Stimulated activated naive CD4-positive, alpha-beta T cell (primary cell): Measurements from ENCODE around the gene PHKA2.

Experiments
- DNase-seq, 6 experiments: peaks; one replicate each; lab custom pipeline; 2025; lab: John Stamatoyannopoulos, UW

Gene PHKA2

DNA sequence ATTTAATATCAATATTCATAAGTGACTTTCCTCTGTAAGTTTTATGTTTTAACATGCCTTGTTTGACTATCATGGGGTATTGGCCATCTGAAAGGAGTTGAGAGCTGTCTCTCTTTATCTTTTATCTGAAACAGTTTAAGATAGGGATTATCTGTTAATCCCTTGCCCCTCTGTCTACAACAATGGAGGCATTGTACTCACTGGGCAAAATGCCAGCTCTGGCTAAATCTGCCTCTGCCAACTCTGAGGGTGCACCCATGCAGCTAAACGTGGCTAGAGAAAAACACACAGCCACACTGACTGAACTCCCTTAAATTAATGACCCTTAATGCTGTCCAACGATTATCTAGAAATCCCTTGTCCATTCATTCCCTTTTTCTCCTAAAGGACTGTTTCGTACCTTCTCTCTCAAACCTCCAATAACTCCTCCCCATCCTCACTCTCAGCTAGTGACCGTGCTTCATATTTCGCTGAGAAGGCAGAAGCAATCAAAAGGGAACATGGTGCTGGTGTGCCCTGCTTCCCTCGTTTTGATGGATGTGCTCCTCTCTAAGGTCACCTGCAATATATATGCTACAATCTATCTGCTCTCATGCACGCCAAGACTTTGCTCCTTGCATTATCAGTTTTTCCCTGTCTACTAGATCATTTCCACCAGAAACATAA, 10.3 kb downstream of the PHKA2 start:
- DNase-seq: no peak

DNA sequence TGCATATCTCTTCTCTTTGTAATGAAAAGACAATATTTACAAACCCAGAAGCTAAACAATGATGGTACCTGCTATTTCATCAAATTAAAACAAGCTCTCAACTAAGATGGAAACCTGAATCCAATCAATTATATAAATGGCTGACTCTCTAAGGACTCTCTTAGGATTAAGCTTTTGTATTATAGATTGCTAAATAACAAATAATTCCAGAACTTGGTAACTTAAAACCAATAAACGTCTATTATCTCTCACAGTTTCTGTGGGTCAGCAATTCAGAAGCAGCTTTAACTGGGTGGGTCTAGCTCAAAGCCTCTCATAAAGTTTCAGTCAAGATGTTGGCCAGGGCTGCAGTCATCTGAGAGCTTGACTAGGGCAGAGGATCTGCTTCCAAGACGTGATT, 12.4 kb downstream of the PHKA2 start:
- DNase-seq: no peak

DNA sequence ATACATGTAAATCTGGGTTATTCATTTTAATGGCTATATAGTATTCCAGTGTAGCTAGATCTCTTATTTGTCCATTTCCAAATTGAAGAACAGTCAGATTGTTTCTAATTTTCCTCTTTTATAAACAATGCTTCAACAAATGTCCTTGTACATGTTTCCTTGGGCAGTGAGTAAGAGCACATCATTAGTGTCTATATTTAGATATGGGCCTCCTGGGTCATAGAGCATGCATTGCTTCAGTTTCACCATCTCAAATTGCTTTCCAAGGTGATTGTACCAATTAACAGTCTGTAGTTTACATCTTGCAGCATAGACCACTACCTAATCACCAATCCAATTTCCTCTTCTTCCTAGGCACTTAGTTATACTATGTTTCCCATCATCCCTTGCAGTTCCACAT, 13.4 kb downstream of the PHKA2 start:
- no peak for DNase-seq

DNA sequence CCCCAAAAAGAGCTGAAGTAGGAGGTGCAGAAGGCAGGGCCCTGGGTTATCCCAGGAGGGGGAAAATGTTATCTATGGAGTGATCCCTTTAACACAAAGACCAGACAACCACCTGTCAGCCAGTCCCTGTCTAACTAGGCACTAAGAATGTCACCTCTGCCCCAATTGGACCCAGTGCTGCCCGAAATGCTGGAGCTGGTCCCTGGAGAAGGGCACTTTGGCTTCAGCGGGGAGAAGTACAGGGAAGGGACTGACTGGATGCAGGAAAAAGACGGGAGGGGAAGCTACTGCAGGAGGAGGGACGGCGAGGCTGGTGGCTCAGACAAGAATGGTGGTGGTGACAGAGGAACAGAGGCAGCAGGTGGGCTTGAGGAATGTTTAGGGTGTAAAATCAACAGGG, 17.3 kb downstream of the PHKA2 start:
- DNase-seq: no peak

DNA sequence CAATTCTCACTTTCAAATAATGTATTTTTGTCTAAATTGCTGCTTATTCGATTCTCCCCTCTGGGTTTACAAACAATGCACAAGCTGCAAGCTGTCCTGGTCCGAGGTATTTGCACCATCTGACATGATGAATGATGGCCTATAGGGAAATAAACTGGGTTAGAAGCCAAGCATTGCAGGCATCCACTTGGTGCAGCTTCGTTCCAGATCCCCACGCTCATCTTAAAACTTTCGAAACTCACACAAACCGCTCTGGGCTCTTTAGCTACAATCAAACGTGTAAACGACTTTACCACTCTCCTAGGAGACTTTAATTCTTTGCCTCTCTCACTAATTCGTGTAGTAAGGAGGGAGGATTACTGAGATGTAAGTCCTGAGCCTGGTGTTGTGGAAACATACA, 19.0 kb downstream of the PHKA2 start:
- no peak for DNase-seq

DNA sequence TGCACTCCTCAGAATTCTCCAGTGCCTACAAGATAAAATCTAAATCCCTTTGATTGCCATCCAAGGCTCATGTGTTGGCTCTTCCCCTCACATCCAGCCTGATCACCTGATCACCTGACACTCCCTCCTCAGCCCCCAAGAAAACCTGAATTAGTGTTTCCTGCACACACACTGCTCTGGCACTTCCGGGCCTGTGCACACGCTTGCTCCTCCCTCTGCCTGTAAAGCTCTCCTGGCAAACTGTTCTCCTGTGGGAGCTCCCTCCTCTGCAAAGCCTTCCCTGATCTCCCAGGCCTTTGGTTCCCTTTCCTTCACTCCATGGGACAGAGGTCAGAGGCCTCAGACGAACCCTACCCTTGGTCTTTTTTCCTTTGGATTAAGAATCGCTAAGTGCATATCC, 19.9 kb downstream of the PHKA2 start:
- no peak for DNase-seq

DNA sequence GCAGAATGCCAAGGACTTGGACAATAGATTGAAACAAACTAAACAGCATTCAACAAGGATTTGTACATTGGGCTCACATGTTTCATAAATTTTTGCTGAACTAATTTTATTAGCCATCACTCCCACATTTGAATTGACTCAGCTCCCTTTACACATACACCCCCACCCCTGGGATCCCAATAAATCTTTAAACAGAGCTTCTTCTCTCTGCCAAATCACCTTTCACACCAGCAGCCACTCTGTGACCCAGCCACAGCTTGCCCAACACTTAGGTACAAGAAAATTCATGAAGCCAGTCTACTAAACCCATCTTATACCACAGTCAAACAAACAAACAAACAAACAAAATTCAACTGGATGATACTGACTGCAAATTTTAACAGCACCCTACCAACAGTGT, 21.6 kb downstream of the PHKA2 start:
- DNase-seq: no peak

DNA sequence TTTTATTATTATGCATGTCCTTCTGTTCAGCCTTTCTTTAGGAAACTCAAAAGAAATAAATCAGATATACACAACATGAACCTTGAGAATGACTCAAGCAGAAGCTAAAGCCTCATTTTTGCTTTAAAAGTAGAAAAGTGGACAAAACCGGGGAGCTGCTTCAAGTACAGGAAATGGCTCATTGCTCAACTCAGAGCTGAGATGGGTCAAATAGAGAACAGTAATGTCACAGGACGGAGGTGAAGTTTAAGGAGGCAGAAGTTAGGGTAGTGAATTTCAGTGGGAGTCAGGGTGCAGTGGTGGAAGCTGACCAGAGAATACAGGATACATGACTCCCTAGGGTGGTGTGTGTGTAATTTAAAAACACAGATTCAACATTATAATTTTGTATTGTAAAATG, 22.2 kb downstream of the PHKA2 start:
- DNase-seq: no peak

DNA sequence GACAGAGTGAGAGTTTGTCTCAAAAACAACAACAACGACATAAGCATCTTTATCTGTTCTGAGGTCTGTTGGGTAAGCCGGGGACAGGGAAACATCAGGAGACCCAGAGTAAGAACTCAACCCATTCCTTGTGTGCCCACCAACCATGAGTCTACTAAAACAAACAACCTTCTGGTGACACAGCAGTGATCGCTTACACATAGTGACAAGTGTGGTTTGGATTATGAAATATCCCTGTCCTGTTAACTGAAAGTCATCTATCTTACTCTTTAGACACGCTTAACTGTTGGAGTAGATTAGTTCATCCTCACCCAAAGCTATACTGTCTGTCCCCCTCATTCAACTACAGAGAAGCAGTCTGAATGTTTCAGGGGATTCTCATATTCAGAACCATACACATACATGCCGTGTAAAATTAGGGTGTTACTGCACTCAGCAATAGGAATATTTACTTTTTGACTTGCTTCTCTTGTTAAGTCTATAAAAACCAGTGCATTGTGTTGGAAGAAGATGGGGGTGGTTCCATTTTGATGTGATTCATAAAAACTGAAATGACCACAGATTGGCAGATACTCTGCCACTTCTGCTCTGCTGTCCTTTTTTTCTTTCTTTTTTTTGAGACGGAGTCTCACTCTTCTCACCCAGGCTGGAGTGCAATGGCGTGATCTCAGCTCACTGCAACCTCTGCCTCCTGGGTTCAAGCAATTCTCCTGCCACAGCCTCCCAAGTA, 27.4 kb downstream of the PHKA2 start:
- DNase-seq: no peak

DNA sequence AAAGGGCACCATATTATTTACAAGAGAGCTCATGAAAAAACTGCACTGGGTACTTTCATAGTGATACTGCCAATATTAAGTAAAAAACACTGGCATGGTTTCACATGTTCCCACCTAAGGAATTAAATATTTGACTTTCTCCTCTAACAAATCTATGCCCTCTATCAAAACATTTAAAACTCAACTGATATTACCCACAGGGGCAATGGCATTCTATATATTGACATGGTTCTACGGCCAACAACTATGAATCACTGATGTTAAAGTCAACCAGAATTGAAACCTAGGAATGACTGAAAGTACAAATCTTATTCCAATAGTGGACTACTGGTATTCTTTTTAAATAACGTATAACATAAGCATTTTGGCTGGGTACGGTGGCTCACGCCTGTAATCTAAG, 28.2 kb downstream of the PHKA2 start:
- DNase-seq: no peak

DNA sequence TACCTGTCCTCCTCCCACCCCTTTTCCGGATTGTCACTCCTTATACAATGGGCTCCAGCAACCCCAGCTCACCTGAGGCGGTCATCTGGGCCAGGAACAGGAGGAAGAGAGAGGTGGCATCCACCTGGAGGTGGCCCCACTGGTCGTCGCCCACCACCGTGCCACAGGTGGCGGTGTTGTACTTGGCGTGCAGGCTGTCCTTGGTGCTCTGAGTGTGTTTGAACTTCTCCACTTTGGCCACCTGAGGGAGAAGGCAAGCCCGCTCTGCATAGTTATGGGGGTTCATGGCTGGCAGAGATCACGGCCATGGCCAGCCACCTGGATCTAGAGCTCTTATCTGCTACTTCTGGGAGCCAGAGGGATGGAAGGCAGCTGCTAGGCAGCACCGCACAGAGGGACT, 32.9 kb downstream of the PHKA2 start:
- no peak for DNase-seq

DNA sequence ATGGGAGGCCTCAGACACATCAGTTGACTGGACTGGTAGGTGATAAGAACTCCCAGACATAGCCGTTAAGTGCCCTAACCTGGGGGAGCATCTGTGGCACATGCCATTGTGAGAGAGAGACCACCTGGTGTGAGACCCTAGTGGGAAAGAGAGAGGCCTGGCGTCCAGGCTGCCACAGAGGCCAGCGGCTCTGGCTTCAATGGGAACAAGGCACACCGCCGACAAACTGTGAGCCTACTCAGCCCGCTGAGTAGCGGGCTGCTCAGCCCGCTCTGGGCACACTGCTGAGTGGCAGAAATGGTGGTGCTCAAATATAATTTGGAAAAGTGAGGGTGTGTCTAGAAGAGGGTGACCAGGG, 34.0 kb downstream of the PHKA2 start:
- no peak for DNase-seq

DNA sequence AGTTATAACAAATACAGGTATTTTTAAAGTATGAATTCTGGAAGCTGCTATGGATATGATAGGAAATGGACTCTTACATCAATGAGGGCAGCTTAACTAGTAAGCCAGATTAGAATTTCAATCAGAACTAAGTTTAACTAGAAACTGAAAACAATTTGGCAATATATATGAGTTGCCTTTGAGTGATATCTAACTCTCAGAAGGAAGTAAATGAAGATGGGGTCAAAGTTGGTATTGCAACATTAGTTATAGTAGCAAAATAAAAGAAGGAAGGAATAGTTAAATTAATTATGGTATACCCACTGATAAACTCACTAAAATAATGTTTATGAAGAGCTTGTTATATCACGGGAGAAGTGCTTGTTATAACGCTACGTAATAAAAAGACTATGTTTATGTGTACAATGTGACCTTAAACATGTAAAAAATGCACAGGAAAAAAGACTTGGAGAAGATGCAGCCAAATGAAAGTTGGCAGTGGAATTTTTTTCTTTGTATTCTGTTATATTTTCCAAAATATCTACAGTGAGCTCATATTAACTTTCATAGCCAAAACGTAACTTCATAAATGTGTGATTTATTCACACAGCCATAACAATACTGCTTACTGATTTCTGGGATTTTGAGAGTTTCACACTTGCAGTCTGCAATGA, 34.5 kb downstream of the PHKA2 start:
- DNase-seq: no peak

DNA sequence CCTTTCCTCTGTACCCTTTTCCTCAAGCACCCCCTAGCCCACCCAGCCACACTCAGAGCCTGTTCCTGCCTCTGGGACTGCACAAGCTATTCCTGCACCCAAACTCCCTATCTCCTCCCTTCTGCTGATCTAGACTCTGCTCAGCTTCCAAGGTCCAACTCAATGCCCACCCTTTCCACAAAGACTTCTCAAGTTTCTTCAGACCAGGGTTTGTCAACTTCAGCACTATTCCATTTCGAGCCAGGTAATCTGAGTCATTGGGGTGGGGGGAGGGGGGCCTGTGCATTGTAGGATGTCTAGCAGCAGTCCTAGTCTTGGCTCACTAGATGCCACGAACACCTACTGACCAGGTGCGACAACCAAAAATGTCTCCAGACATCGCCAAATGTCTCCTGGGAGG, 37.3 kb downstream of the PHKA2 start:
- DNase-seq: no peak

DNA sequence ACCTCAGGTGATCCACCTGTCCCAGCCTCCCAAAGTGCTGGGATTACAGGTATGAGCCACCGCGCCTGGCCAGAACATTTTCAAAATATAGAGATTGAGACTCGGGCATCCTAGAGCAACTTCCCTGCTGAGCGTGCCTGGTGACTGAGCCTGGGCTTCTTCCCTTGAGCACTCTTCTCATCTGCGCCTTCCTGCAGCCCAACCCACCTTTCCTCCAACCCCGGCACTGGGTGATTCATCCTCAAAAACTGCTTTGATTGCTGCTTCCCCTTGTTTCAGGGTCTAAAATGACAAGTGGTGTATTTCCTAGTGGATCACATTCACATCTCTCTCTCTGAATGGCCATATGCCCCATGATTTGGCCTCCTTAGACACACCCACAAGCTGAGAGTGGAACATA, 37.8 kb downstream of the PHKA2 start:
- DNase-seq: no peak

DNA sequence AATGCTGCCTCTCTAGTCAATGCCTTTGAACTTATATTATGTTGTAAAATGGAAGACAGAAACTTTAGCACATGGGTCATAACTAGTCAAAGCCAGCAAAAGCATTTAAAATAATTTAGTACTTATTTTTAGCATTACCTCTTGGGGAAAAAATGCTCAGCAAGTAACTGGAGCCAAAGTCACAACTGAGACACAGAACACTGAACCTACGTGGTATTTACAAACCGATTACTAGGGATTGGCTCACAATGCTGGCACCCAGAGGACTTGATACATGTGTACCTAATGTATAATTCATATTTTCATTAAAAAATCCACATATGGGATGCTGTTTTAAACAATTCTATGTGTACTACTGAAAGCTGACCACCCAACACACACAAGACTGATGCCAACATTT, 38.4 kb downstream of the PHKA2 start:
- no peak for DNase-seq

DNA sequence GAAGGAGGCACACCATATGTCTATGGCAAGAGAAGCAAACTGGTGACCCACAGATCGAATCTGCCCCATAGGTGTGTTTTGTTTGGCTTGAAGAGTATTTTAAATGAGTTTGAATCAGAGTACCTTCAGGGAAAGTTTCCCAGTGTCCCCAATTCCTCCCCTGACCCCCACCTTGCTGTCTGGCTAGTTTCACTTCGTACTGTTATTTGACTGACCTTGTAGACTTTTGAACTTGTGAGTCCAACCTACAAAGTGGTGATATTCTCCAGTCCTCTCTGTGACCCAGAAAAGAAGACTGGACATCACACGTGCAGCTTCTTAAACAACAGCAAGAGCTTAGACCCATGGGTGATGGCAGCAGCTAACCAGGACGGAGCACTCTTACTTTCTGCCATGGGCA, 39.4 kb downstream of the PHKA2 start:
- DNase-seq: no peak

DNA sequence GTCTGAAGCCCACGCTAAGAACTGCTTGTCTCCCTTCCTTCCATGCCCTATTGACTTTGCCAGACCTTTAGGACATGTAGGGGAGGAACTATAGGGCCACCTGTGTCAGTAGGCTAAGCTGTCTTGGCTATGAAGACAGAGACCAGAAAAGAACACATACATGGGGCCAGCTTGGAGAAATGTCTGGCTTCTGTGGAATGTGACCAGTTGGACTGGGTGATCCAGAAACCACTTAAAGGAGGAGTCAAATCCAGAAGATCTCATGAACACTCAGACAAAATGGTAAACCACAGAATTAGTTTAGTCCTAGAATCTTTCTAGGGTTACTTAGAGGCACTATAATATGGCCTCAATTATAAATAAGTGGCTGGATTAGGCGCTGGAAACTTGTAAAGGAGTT, 42.0 kb downstream of the PHKA2 start:
- DNase-seq: no peak

DNA sequence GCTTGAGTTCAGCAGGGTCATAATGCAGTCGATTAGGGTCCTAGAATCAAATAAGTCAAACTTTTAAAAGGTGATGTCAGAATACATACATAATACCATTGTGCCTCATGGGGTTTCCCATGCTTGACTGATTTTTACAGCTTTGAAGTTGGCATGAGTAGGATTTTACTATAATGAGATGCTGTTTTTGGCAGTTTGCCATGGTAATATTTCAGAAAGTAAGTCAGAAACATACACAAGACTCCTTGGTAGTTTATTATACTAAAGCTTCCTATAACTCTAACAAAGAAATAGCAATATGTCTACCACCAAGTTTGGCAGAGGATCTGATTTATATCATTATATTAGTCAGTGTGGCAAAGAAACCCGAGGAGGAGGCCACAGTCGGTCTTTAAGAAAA, 45.2 kb downstream of the PHKA2 start:
- no peak for DNase-seq

DNA sequence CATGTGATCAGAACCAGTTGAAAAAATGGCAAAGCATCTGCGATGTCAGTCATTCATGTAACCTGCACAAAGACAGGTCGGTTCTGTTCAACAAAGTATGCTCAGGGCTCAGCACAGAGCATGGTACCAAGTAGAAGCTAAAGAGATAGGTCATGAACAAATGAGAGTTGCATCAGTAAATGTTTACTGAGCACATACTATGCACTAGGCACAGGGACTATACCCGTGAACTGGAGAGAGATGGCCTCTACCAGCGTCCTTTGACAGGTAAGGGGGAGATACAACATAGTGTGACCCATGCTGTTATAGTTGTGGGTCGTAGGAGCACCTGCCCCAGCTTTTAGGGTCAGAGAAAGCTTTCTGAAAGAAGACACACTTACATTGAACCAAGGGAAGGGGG, 46.7 kb downstream of the PHKA2 start:
- DNase-seq: no peak

DNA sequence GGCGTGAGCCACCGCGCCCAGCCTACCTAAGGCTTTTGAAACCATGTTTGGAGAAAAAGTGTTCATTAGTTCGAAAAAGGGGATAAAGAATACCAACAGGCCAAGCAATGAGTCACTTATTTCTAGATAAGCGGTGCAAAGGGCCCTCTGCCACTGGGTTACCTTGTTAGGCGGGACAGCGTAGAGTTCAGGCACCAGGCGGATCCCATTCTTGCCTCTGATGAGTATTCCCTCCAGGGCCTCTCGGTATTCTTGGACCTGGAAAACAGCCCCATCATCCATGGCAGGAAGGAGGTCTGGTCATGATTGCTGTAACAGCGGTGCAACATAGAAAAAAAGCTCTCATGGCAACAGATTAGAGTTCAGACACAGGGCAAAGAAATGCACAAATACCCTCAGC, 48.0 kb downstream of the PHKA2 start:
- DNase-seq: no peak

DNA sequence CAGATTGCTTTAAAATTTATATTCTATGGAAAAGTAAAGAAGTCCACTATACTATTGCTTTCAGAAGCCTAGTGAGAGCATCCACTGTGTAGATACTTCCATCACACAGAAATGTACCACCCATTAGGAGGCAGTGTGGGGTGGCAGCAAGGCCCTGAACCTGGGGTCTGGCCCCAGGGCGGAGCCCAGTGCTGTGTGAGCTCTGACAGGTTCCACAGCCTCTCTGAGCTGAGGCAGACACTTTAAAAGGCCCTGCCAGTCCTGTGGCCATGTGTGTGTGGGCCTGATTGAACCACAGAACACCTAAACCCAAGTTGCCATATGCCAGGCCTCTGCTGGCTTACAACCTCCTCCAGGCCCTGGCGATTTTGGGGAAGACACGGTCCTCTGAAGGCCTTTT, 49.2 kb downstream of the PHKA2 start:
- DNase-seq: no peak

DNA sequence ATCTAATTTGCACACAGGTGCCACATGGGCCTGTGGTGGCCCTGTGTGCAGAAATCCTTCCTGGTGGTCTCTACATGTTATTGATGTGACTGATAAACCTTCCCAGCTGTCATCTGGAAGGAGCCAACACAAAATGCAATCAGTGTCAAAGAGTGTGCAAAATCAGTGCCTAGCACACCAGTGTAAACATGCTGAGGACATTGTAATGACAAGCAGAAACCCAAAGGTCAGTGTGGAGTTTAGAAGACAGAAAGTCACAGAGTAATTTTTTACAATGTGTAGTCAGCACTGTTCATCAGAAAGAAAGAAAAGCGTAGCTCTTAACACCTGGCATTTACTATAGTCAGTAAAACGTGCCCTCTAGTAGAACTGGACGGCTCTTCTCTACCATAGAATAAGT, 50.3 kb downstream of the PHKA2 start:
- no peak for DNase-seq

DNA sequence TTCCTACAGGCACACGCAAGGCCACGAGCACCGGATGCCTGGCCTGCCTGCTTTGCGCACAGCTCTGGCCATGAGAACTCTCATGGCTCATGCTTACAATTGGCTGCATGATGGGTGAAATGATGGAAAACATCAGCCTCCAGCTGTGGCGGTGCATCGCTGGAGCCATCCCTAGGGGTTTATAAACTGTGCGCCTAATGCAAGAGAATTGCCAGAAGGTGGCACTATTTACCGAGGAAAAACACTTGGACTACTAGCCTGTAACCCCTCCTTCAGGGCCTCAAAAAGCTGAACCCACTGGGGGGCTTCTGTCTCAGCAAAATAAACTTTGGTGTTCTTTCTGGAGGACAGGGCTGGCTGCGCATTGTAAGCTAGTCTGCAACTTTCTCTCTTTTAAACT, 51.9 kb downstream of the PHKA2 start:
- DNase-seq: no peak
